Neural cell (in vitro differentiated cells): ENCODE measurements around the gene SLC11A1.

Source experiments
- EP300 ChIP-seq: fragments of 450-650 bp; conservative IDR thresholded peaks from 2 replicates; pipeline ENCODE4 v1.6.1; 2014; ENCODE audit warnings: antibody characterized with exemption, mild to moderate bottlenecking, moderate library complexity; ENCODE audit not compliant: poor library complexity, severe bottlenecking
- EZH2 ChIP-seq: fragments of 200-600, 300-800 bp; shearing (Covaris generic), sonication (generic); IDR thresholded peaks from 2 replicates; pipeline ENCODE4 v1.6.1; 2014; ENCODE audit warnings: antibody characterized with exemption, low read length, borderline replicate concordance, mild to moderate bottlenecking; ENCODE audit not compliant: insufficient read depth, poor library complexity, severe bottlenecking
- MXI1 ChIP-seq: fragments of 450-650 bp; conservative IDR thresholded peaks from 2 replicates; pipeline ENCODE4 v1.6.1; 2014; ENCODE audit warnings: antibody characterized with exemption, mild to moderate bottlenecking; ENCODE audit not compliant: poor library complexity, severe bottlenecking
- POLR2AphosphoS5 ChIP-seq: IDR thresholded peaks from 2 replicates; pipeline ENCODE4 v1.6.1; 2012
- TAF1 ChIP-seq: IDR thresholded peaks from 2 replicates; pipeline ENCODE4 v1.6.1; 2012; ENCODE audit warnings: low read depth
- TF ChIP-seq, protein P1 (sequence below): fragments of 450-650 bp; IDR thresholded peaks from 2 replicates; pipeline ENCODE4 v1.5.1; 2014; ENCODE audit warnings: antibody characterized with exemption, mild to moderate bottlenecking, moderate library complexity; ENCODE audit not compliant: poor library complexity, severe bottlenecking

DNA sequence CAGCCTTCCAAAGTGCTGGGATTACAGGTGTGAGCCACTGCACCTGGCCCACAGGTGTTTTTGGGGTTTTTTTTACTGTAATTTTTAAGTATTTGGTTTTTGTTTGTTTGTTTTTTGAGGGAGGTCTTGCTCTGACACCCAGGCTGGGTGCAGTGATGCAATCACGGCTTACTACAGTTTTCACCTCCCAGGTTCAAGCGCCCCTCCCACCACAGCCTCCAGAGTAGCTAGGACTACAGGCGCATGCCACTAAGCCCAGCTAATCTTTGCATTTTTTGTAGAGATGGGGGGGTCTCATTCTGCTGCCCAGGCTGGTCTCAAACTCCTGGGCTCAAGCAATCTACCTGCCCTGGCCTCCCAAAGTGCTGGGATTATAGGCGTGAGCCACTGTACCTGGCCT is 7.3 kb upstream of the SLC11A1 start:
- TF ChIP-seq TAF1 (no peak), POLR2AphosphoS5 (no peak), EZH2 (no peak), MXI1 (no peak), EP300 (no peak)
- TF ChIP-seq, protein P1, sequence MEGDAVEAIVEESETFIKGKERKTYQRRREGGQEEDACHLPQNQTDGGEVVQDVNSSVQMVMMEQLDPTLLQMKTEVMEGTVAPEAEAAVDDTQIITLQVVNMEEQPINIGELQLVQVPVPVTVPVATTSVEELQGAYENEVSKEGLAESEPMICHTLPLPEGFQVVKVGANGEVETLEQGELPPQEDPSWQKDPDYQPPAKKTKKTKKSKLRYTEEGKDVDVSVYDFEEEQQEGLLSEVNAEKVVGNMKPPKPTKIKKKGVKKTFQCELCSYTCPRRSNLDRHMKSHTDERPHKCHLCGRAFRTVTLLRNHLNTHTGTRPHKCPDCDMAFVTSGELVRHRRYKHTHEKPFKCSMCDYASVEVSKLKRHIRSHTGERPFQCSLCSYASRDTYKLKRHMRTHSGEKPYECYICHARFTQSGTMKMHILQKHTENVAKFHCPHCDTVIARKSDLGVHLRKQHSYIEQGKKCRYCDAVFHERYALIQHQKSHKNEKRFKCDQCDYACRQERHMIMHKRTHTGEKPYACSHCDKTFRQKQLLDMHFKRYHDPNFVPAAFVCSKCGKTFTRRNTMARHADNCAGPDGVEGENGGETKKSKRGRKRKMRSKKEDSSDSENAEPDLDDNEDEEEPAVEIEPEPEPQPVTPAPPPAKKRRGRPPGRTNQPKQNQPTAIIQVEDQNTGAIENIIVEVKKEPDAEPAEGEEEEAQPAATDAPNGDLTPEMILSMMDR = no peak
